Esophagus squamous epithelium (tissue), 5 donors: ENCODE measurements around the gene GABRB1. TPM values are rescaled to one million over a fixed set of nuclear protein-coding genes. Genes with fewer than 3 reads are reported as not detected.

Experiments
- DNase-seq: peaks from one replicate; lab custom pipeline; 2025; lab: John Stamatoyannopoulos, UW
- H3K27ac ChIP-seq, 4 donors: fragments of 200-600 bp; sonication (generic); one replicate each; pipeline ENCODE4 v1.5.1; 2016 to 2019; ENCODE audit warnings: mild to moderate bottlenecking in 1 of 4
- H3K27me3 ChIP-seq, 4 donors: fragments of 200-600 bp; sonication (generic); 1 replicate in 3 of 4; 2 replicates in 1 of 4; pipeline versions ENCODE4 v1.5.1 to v1.6.0; 2017 to 2021; ENCODE audit warnings: antibody characterized with exemption in 1 of 4
- H3K36me3 ChIP-seq, 3 donors: fragments of 200-600 bp; sonication (generic); one replicate each; pipeline ENCODE4 v1.5.1; 2016 to 2019
- H3K4me1 ChIP-seq, 3 donors: fragments of 200-600 bp; sonication (generic); one replicate each; pipeline ENCODE4 v1.5.1; 2017 to 2019
- H3K4me3 ChIP-seq, 4 donors: fragments of 200-600 bp; sonication (generic); 1 replicate in 3 of 4; 2 replicates in 1 of 4; pipeline ENCODE4 v1.5.1; 2016 to 2019; ENCODE audit warnings: mild to moderate bottlenecking in 2 of 4, moderate library complexity in 1 of 4
- H3K9me3 ChIP-seq, 3 donors: fragments of 200-600 bp; sonication (generic); one replicate each; pipeline ENCODE4 v1.5.1; 2016 to 2019
- POLR2A ChIP-seq, 4 donors: fragments of 450-650 bp; IDR thresholded peaks; one replicate each; pipeline ENCODE4 v1.6.1; 2017; ENCODE audit warnings: antibody characterized with exemption in 4 of 4, mild to moderate bottlenecking in 4 of 4, moderate library complexity in 3 of 4
- WGBS, 2 donors: methylation state at CpG; one replicate each; pipeline ENCODE4 v1.1.5; 2018; 5-methylcytosine and 5-hydroxymethylcytosine counted together
- intact Hi-C: fragments of 100-400 bp; cut with DNase I; formaldehyde crosslinking; loops from one replicate; pipeline ENCODE4 v1.15.0; 2022
- total RNA-seq, 4 donors: library from RNA; depleted of rRNA; stranded (reverse); fragments of >200 nt; gene quantifications; one replicate each; pipeline ENCODE4 v1.1.0, GENCODE V29; 2016
- TF ChIP-seq, protein P1 (sequence below), 6 experiments: fragments of 450-650 bp in 4 of 6; fragments of 200-600 bp in 2 of 6; sonication (generic) in 2 of 6; IDR thresholded peaks; one replicate each; pipeline ENCODE4 v1.5.1; 2016 to 2019; ENCODE audit warnings: antibody characterized with exemption in 6 of 6, mild to moderate bottlenecking in 4 of 6, moderate library complexity in 4 of 6
- donor health status: DM: yes; HTN: yes; CAD: no.

Gene GABRB1
- total RNA-seq, 4 donors from 2014 or later, result not detected

DNA sequence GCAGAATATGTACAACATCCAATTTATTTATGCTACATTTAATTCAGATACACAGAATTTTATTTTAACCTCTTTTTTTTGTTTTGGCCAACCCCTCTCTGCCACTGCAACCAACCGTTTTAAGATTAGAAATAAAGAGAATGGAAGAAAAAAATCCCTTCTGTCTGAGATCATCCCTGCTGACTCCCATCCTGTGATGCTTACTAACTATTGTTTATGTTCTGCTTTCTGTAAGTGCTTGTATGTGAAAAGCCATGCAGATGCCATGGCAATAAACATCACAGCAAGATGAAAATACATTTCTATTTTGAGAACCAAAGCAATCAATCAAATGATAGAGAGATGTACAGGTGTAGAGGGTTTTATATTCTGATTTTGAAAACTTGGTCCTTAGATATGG, 70.1 kb downstream of the GABRB1 start:
- Histone ChIP-seq H3K4me3 (no peak overlapping the region), H3K9me3 (no peaks in the 10 kb centered on the region), H3K36me3 (no peaks in the 10 kb centered on the region), H3K4me1 (no peaks in the 10 kb centered on the region), H3K27me3 (no peaks in the 10 kb centered on the region), H3K27ac (no peak overlapping the region)
- TF ChIP-seq POLR2A (IDR thresholded peaks at IDR 0.05), result no peak
- TF ChIP-seq, protein P1, sequence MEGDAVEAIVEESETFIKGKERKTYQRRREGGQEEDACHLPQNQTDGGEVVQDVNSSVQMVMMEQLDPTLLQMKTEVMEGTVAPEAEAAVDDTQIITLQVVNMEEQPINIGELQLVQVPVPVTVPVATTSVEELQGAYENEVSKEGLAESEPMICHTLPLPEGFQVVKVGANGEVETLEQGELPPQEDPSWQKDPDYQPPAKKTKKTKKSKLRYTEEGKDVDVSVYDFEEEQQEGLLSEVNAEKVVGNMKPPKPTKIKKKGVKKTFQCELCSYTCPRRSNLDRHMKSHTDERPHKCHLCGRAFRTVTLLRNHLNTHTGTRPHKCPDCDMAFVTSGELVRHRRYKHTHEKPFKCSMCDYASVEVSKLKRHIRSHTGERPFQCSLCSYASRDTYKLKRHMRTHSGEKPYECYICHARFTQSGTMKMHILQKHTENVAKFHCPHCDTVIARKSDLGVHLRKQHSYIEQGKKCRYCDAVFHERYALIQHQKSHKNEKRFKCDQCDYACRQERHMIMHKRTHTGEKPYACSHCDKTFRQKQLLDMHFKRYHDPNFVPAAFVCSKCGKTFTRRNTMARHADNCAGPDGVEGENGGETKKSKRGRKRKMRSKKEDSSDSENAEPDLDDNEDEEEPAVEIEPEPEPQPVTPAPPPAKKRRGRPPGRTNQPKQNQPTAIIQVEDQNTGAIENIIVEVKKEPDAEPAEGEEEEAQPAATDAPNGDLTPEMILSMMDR (IDR thresholded peaks at IDR 0.05), result no peak
- intact Hi-C loops, result no loop called here
- 33 to 35% methylated on average over 1 of the region's 1 CpG for WGBS, 2 donors
- DNase-seq, result no peak

DNA sequence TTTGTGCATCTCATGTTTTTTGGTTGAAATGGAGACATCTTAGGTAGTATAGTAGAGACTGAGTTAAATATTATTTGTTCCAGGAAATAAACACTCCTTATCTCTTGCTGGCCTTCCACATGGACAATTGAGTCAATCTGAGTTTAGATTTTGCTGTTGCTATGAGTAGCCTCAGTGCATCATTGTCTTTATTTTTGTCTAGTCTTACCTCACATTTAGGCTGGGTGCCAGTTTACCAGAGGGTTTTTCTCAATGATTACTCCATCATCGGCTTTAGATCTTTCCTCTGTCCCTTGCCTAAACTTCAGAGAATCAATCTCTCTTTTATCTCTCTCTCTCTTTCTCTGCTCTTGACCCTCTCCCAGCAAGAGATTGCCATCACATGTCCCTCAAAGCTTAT, 73.6 kb downstream of the GABRB1 start:
- H3K9me3 ChIP-seq, result no peaks in the 10 kb centered on the region
- WGBS, 2 donors, result 67 to 82% methylated on average over 1 of the region's 1 CpG
- intact Hi-C loops, result no loop called here

DNA sequence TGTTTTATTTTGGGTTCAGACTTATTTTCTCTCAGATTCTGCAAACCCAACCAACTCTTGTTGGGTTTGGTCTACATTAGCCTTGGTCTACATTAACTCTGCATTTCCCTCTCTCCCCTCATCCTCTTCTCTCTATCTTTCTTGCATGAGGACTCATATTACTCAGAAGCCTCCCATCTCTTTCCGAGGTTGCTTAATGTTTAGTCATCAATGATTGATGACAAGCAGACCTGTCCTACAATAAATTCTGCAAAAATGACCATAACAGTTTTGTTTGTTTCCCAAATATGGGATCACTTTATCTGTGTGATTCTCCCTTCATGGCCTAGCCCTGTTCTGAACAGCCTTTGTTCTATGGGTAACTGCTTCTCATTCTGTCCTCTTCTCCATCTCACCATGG, 75.2 kb downstream of the GABRB1 start:
- no peak for TF ChIP-seq POLR2A (IDR thresholded peaks at IDR 0.05)
- TF ChIP-seq, protein P1 (IDR thresholded peaks at IDR 0.05), result no peak
- Histone ChIP-seq H3K4me3 (no peak overlapping the region), H3K27me3 (no peaks in the 10 kb centered on the region), H3K4me1 (no peaks in the 10 kb centered on the region), H3K36me3 (no peaks in the 10 kb centered on the region), H3K27ac (no peak overlapping the region), H3K9me3 (no peaks in the 10 kb centered on the region)
- DNase-seq, result no peak
- 39 to 47% methylated on average over 1 of the region's 1 CpG for WGBS, 2 donors
- intact Hi-C loops, result no loop called here

More for the DNA sequence above, 73.6 kb downstream of the GABRB1 start:
- TF ChIP-seq POLR2A (IDR thresholded peaks at IDR 0.05), result no peak
- TF ChIP-seq, protein P1 (IDR thresholded peaks at IDR 0.05), result no peak
- Histone ChIP-seq H3K27me3 (no peaks in the 10 kb centered on the region), H3K4me1 (no peaks in the 10 kb centered on the region), H3K4me3 (no peak overlapping the region), H3K36me3 (no peaks in the 10 kb centered on the region), H3K27ac (no peak overlapping the region)
- no peak for DNase-seq

DNA sequence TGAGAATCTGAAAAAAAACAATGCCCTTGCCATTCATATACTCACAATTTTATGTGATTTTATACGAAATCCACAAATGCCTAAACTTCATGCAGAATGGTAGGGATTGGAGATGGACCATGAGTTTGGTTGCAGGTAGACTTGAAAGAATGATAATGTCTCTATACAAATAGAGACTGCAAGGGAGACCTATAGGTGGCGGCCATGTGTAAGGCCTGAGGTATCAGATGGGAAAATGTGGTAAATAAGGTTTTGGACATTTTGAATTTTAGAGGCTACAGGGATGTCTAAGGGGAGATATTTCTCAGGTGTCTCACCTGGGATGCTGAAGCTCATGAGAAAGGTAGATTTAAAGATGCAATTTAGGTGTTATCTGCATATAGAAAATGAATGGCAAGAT, 78.0 kb downstream of the GABRB1 start:
- no peak overlapping the region for H3K27ac ChIP-seq
- DNase-seq, result no peak
- H3K36me3 ChIP-seq, result no peaks in the 10 kb centered on the region
- intact Hi-C loops, result no loop called here
- no peaks in the 10 kb centered on the region for H3K4me1 ChIP-seq
- TF ChIP-seq, protein P1 (IDR thresholded peaks at IDR 0.05), result no peak
- no peak for TF ChIP-seq POLR2A (IDR thresholded peaks at IDR 0.05)
- no peaks in the 10 kb centered on the region for H3K27me3 ChIP-seq
- no peak overlapping the region for H3K4me3 ChIP-seq
- whole genome bisulfite sequencing, 2 donors, result 72 to 83% methylated on average over 2 of the region's 2 CpGs
- H3K9me3 ChIP-seq, result no peaks in the 10 kb centered on the region

DNA sequence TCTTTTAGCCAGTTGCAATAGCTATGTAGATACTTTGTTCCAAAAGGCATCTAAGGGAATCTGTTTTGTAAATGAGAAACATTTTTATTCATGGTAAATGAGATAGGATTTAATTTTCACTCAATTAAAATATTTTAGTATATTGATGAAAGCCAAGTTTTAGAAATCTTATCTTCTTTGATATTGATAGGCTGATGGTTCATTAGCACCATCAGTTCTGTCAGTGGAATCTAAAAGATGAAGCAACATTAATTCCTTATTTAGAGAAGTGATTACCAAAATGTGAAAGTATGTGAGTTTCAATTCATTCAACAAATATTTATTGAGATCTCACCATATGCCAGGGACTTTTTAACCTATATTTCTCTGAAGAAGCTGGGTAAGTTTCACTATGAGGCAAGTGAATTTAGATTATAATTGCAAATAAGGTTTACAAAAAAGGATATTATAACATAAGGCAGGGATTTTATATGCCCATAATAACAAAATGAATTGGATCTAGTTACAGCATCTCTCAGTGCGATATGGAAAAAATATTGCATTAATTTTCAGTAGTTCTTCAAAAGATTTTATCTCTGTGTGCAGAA, 79.3 kb downstream of the GABRB1 start:
- TF ChIP-seq, protein P1 (IDR thresholded peaks at IDR 0.05), result no peak
- no peak for TF ChIP-seq POLR2A (IDR thresholded peaks at IDR 0.05)
- WGBS, 2 donors, result 86 to 94% methylated on average over 1 of the region's 1 CpG

More for the DNA sequence above, 79.3 kb downstream of the GABRB1 start:
- Histone ChIP-seq H3K27me3 (no peaks in the 10 kb centered on the region), H3K36me3 (no peaks in the 10 kb centered on the region), H3K9me3 (no peaks in the 10 kb centered on the region), H3K27ac (no peak overlapping the region), H3K4me1 (no peaks in the 10 kb centered on the region), H3K4me3 (no peak overlapping the region)
- intact Hi-C loops, result no loop called here
- DNase-seq, result no peak
